NCI-H446 treated with DMSO at 0.1 percent for 48 hours (cell line): ENCODE results near the gene CD70.
A peak's percentile ranks its signal among the peaks of the same experiment; 100 is the strongest.
"Not testable (repeated sequence)": the region's sequence is repeated elsewhere in the genome, so short reads cannot be mapped to it uniquely, and the experiment has no call there.

ENCODE experiments used
- DNase-seq: peaks from one replicate; lab custom pipeline; 2025; lab: John Stamatoyannopoulos, UW

CD70 gene

GRCh38 chr19:6590827-6591319 lies at the start of gene CD70:
CD70 (minus strand) TSS chr19:6591150; CDS start chr19:6591002, 148 bp downstream.
- DNase-seq = no peak

- not testable (repeated sequence) for DNase-seq
Observed at GRCh38 chr19:6640333-6640732, 49.4 kb upstream of the CD70 start.

GRCh38 chr19:6639439-6639838 lies 48.5 kb upstream of the CD70 start:
- DNase-seq = no peak

- DNase-seq = not testable (repeated sequence)
Observed at GRCh38 chr19:6633456-6633813, 42.5 kb upstream of the CD70 start.

GRCh38 chr19:6632747-6633455 lies 42.0 kb upstream of the CD70 start:
- not testable (repeated sequence) for DNase-seq

GRCh38 chr19:6632002-6632621 lies 41.2 kb upstream of the CD70 start:
- peak; percentile 3 for DNase-seq

- DNase-seq = no peak
Observed at GRCh38 chr19:6626764-6627163, 35.8 kb upstream of the CD70 start.

- DNase-seq = no peak
Observed at GRCh38 chr19:6617374-6617773, 26.4 kb upstream of the CD70 start.

GRCh38 chr19:6616011-6616410 lies 25.1 kb upstream of the CD70 start:
- DNase-seq = no peak

GRCh38 chr19:6613711-6614110 lies 22.8 kb upstream of the CD70 start:
- no peak for DNase-seq

- DNase-seq = no peak
Observed at GRCh38 chr19:6610934-6611852, 20.2 kb upstream of the CD70 start.

GRCh38 chr19:6608940-6609339 lies 18.0 kb upstream of the CD70 start:
- no peak for DNase-seq

- not testable (repeated sequence) for DNase-seq
Observed at GRCh38 chr19:6608146-6608545, 17.2 kb upstream of the CD70 start.

- not testable (repeated sequence) for DNase-seq
Observed at GRCh38 chr19:6606276-6607070, 15.5 kb upstream of the CD70 start.

GRCh38 chr19:6604906-6605305 lies 14.0 kb upstream of the CD70 start:
- DNase-seq = no peak

- no peak for DNase-seq
Observed at GRCh38 chr19:6602729-6603114, 11.8 kb upstream of the CD70 start.

GRCh38 chr19:6601537-6602052 lies 10.6 kb upstream of the CD70 start:
- not testable (repeated sequence) for DNase-seq

- DNase-seq = not testable (repeated sequence)
Observed at GRCh38 chr19:6600951-6601536, 10.1 kb upstream of the CD70 start.

- no peak for DNase-seq
Observed at GRCh38 chr19:6599866-6600454, 9.0 kb upstream of the CD70 start.

GRCh38 chr19:6598254-6598892 lies 7.4 kb upstream of the CD70 start:
- DNase-seq = not testable (repeated sequence)
